Astrocyte (in vitro differentiated cells and primary cell): ENCODE results near the gene VHLL.

ENCODE experiments used
- CTCF ChIP-seq: IDR thresholded peaks from 2 replicates; pipeline ENCODE4 v1.5.1; 2011; ENCODE audit warnings: low read depth, mild to moderate bottlenecking, inconsistent platforms, low read length, moderate library complexity; ENCODE audit not compliant: insufficient read depth
- EZH2 ChIP-seq: IDR thresholded peaks from 2 replicates; pipeline ENCODE4 v1.6.1; 2012; ENCODE audit warnings: mild to moderate bottlenecking, low read length, inconsistent platforms; ENCODE audit not compliant: insufficient read depth

DNA sequence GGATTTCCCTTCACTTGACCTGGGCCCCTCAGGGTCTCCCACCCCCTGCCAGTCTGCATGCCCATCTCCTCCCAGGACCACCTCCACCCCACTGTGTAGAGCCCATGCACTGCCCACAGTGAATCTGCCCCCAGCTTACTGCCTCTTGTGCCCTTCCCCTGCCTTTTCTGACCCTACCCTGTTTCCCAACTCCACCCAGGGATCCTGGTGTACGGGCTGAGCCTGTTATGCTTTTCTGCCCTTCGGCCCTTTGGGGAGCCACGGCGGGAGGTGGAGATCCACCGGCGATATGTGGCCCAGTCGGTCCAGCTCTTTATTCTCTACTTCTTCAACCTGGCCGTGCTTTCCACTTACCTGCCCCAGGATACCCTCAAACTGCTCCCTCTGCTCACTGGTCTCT, 13.0 kb downstream of the VHLL start:
- no peak for TF ChIP-seq CTCF
- TF ChIP-seq EZH2, result no peak
